Endothelial cell (in vitro differentiated cells): ENCODE results near the gene RSPH3. TPM values are rescaled to one million over a fixed set of nuclear protein-coding genes. Genes with fewer than 3 reads are reported as not detected.

Experiments used
- DNase-seq: peaks from one replicate; pipeline ENCODE4 v3.0.0; 2021; ENCODE audit warnings: low spot score
- H3K27ac Mint-ChIP-seq: one replicate; pipeline ENCODE4 v1.8.0; 2021; ENCODE audit warnings: mixed read lengths, inconsistent platforms; ENCODE audit not compliant: unreplicated experiment
- H3K27me3 Mint-ChIP-seq: one replicate; pipeline ENCODE4 v1.8.0; 2021; ENCODE audit warnings: mild to moderate bottlenecking, moderate library complexity, mixed read lengths, inconsistent platforms; ENCODE audit not compliant: unreplicated experiment
- H3K36me3 Mint-ChIP-seq: one replicate; pipeline ENCODE4 v1.8.0; 2021; ENCODE audit warnings: mild to moderate bottlenecking, low read depth, mixed read lengths, inconsistent platforms; ENCODE audit not compliant: unreplicated experiment
- H3K4me1 Mint-ChIP-seq: one replicate; pipeline ENCODE4 v1.8.0; 2021; ENCODE audit warnings: mild to moderate bottlenecking, mixed read lengths, inconsistent platforms; ENCODE audit not compliant: unreplicated experiment
- H3K4me3 Mint-ChIP-seq: one replicate; pipeline ENCODE4 v1.8.0; 2021; ENCODE audit warnings: mild to moderate bottlenecking, mixed read lengths, inconsistent platforms; ENCODE audit not compliant: unreplicated experiment
- H3K9me3 Mint-ChIP-seq: one replicate; pipeline ENCODE4 v1.8.0; 2021; ENCODE audit warnings: mixed read lengths, inconsistent platforms; ENCODE audit not compliant: unreplicated experiment
- total RNA-seq: library from RNA; stranded (reverse); fragmentation: NEBNext Ultra II Directional; extraction: Animal tissue kit (Norgen Biotek cat#: 25700); gene quantifications from one replicate; pipeline ENCODE4 v1.2.1, GENCODE V29; 2021; ENCODE audit not compliant: unreplicated experiment
- TF ChIP-seq, protein P1 (sequence below): fragments of 200-600 bp; sonication (generic); IDR thresholded peaks from one replicate; pipeline ENCODE4 v1.5.0; 2021; ENCODE audit warnings: antibody characterized with exemption; ENCODE audit not compliant: unreplicated experiment

Gene RSPH3
- total RNA-seq, 1 donor from 2014 or later = 4.4 TPM

- Mint-ChIP-seq H3K4me1 (no peaks in the 10 kb centered on the region), H3K36me3 (no peaks in the 10 kb centered on the region), H3K4me3 (no peak overlapping the region), H3K9me3 (no peaks in the 10 kb centered on the region), H3K27ac (no peak overlapping the region), H3K27me3 (peaks cover 1% of the 10 kb centered on the region)
- DNase-seq = no peak
- TF ChIP-seq, protein P1, sequence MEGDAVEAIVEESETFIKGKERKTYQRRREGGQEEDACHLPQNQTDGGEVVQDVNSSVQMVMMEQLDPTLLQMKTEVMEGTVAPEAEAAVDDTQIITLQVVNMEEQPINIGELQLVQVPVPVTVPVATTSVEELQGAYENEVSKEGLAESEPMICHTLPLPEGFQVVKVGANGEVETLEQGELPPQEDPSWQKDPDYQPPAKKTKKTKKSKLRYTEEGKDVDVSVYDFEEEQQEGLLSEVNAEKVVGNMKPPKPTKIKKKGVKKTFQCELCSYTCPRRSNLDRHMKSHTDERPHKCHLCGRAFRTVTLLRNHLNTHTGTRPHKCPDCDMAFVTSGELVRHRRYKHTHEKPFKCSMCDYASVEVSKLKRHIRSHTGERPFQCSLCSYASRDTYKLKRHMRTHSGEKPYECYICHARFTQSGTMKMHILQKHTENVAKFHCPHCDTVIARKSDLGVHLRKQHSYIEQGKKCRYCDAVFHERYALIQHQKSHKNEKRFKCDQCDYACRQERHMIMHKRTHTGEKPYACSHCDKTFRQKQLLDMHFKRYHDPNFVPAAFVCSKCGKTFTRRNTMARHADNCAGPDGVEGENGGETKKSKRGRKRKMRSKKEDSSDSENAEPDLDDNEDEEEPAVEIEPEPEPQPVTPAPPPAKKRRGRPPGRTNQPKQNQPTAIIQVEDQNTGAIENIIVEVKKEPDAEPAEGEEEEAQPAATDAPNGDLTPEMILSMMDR = no peak
Measured at GRCh38 chr6:158926414-158926813, 73.6 kb downstream of the RSPH3 start.

DNA sequence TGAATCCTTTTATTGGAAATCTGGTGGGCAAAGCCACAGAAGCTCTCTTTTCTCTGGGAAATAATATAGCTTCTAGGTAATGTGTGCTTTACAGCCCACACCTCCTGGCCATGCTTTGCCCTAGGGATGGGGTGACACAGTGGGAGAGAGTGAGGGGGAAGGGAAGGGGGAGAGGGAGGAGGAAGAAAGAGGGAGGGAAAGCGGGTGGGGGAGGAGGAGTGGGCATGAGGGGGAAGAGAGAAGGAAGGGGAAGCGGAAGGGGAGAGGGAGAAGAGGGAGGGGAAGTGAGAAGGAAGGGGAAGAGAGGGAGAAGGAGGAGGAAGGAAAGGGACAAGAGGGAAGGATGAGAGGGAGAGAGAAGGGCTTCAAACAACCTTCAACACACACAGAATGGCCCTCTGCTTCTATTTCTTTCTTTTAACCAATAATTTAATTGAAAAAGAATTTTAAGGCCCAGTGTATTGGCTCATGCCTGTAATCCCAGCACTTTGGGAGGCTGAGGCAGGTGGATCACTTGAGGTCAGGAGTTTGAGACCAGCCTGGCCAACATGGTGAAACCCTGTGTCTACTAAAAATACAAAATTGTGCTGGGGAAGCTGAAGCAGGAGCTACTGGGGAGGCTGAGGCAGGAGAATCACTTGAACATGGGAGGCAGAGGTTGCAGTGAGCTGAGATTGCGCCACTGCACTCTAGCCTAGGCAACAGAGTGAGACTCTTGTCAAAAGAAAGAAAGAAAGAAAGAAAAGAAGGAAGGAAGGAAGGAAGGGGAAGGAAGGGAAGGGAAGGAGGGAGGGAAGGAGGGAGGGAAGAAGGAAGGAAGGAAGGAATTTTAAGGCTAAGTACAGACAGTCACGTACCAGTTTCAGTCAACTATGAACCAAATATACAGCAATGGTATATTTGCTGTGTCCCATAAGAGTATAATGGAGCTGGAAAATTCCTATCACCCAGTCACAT lies 75.2 kb downstream of the RSPH3 start:
- H3K9me3 Mint-ChIP-seq = no peaks in the 10 kb centered on the region
- H3K4me3 Mint-ChIP-seq = no peak overlapping the region
- no peaks in the 10 kb centered on the region for H3K36me3 Mint-ChIP-seq
- H3K4me1 Mint-ChIP-seq = no peaks in the 10 kb centered on the region
- H3K27me3 Mint-ChIP-seq = peaks cover 1% of the 10 kb centered on the region
- DNase-seq = no peak
- H3K27ac Mint-ChIP-seq = no peak overlapping the region
- TF ChIP-seq, protein P1 = no peak

DNA sequence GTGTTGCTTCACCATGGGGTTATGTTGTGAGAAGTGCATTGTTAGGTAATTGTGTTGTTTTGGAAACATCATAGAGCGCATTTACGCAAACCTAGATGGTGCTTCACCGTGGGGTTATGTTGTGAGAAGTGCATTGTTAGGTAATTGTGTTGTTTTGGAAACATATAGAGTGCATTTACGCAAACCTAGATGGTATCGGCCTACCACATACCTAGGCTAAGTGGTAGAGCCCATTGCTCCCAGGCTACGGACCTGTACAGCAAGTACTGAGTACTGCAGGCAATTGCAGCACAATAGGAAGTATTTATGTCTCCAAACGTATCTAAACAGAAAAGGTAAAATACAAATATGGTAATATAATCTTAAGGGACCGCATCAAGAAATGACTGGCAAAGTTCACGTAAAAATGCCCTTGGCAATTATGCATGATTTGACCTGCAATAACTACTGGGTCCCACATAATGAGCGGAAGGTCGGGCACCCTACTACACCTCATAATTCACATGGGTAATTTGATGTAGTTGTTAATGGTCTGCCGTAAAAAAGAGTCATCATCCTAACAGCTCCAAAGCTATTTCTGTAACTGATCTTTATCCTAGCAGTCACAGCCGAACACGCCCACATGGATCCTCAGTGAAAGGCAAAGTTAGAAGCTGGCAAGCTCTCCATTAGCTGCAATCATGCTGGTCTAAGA lies 76.0 kb downstream of the RSPH3 start:
- Mint-ChIP-seq H3K9me3 (no peaks in the 10 kb centered on the region), H3K27ac (no peak overlapping the region), H3K27me3 (peaks cover 1% of the 10 kb centered on the region), H3K36me3 (no peaks in the 10 kb centered on the region), H3K4me3 (no peak overlapping the region), H3K4me1 (no peaks in the 10 kb centered on the region)
- no peak for DNase-seq
- TF ChIP-seq, protein P1 = no peak

Other genes starting within 250 kb of the RSPH3 start
- gene EZR, start 180.8 kb downstream of the RSPH3 start, total RNA-seq = 125 TPM
- gene TAGAP, start 44.8 kb upstream of the RSPH3 start, total RNA-seq = 0.41 TPM
- gene FNDC1, start 169.2 kb upstream of the RSPH3 start, total RNA-seq = 1.2 TPM